NCI-H2107 (cell line): ENCODE measurements around the gene C12orf60.
"Not testable (repeated sequence)": the region's sequence is repeated elsewhere in the genome, so short reads cannot be mapped to it uniquely, and the experiment has no call there.

Source experiments
- DNase-seq: peaks from one replicate; lab custom pipeline; 2025; lab: John Stamatoyannopoulos, UW

C12orf60 gene

GRCh38 chr12:14803011-14803829 is at the start of gene C12orf60, which contains the start of gene WBP11:
TSS of gene C12orf60 (plus strand) at chr12:14803670. CDS start at chr12:14822936, 19,266 bp downstream.
TSS of gene WBP11 (minus strand) at chr12:14803478. CDS start at chr12:14801383, 2,095 bp downstream.
- peak; percentile 96 for DNase-seq

GRCh38 chr12:14756334-14757143 is 46.9 kb upstream of the C12orf60 start:
- no peak for DNase-seq

- not testable (repeated sequence) for DNase-seq
Observed at GRCh38 chr12:14759711-14760280, 43.7 kb upstream of the C12orf60 start.

GRCh38 chr12:14765398-14765797 is 38.1 kb upstream of the C12orf60 start:
- no peak for DNase-seq

GRCh38 chr12:14766020-14766419 is 37.5 kb upstream of the C12orf60 start:
- not testable (repeated sequence) for DNase-seq

- DNase-seq, result no peak
Observed at GRCh38 chr12:14766649-14767215, 36.7 kb upstream of the C12orf60 start.

- no peak for DNase-seq
Observed at GRCh38 chr12:14767617-14768016, 35.9 kb upstream of the C12orf60 start.

GRCh38 chr12:14768823-14769405 is 34.6 kb upstream of the C12orf60 start:
- DNase-seq, result no peak

- peak; percentile 6 for DNase-seq
Observed at GRCh38 chr12:14769466-14769968, 34.0 kb upstream of the C12orf60 start.

- DNase-seq, result peak; percentile 83
Observed at GRCh38 chr12:14769969-14770495, 33.4 kb upstream of the C12orf60 start.

GRCh38 chr12:14770496-14771461 is 32.7 kb upstream of the C12orf60 start:
- DNase-seq, result peak; percentile 86

- DNase-seq, result no peak
Observed at GRCh38 chr12:14771651-14772137, 31.8 kb upstream of the C12orf60 start.

GRCh38 chr12:14772946-14773345 is 30.5 kb upstream of the C12orf60 start:
- no peak for DNase-seq

- DNase-seq, result no peak
Observed at GRCh38 chr12:14773685-14774073, 29.8 kb upstream of the C12orf60 start.

GRCh38 chr12:14774074-14774905 is 29.2 kb upstream of the C12orf60 start:
- DNase-seq, result no peak

- DNase-seq, result no peak
Observed at GRCh38 chr12:14774906-14775635, 28.4 kb upstream of the C12orf60 start.

- DNase-seq, result no peak
Observed at GRCh38 chr12:14775636-14775980, 27.9 kb upstream of the C12orf60 start.

GRCh38 chr12:14776236-14776961 is 27.1 kb upstream of the C12orf60 start:
- DNase-seq, result no peak
